Activated CD8-positive, alpha-beta T cell treated with anti-CD3 and anti-CD28 coated beads for 36 hours (primary cell): ENCODE data around the gene CPNE2. TPM values are rescaled to one million over a fixed set of nuclear protein-coding genes. Genes with fewer than 3 reads are reported as not detected.

Source experiments
- ATAC-seq: fragments of 200-7000 bp; cut with Tn5 transposase; one replicate; pipeline ENCODE4 v1.10.0; 2021; ENCODE audit warnings: mild to moderate bottlenecking, moderate library complexity
- CTCF ChIA-PET: fragments of 350-600 bp; sonication (Branson Sonifier 250); formaldehyde crosslinking; loops from one replicate; lab custom pipeline; 2021; ENCODE audit warnings: antibody characterized with exemption; lab: Charles Lee
- POLR2A ChIA-PET: fragments of 350-600 bp; sonication (Branson Sonifier 250); formaldehyde crosslinking; loops from one replicate; lab custom pipeline; 2021; ENCODE audit warnings: antibody characterized with exemption; lab: Charles Lee
- DNase-seq: peaks from one replicate; pipeline ENCODE4 v3.0.0-alpha.2; 2020
- H3K27ac Mint-ChIP-seq: one replicate; pipeline ENCODE4 v1.8.0; 2021; ENCODE audit warnings: mild to moderate bottlenecking, mixed read lengths
- H3K27me3 Mint-ChIP-seq: one replicate; pipeline ENCODE4 v1.8.0; 2021; ENCODE audit warnings: mixed read lengths
- H3K36me3 Mint-ChIP-seq: one replicate; pipeline ENCODE4 v1.8.0; 2021; ENCODE audit warnings: low read depth, mixed read lengths
- H3K4me1 Mint-ChIP-seq: one replicate; pipeline ENCODE4 v1.8.0; 2021; ENCODE audit warnings: low read depth, mixed read lengths
- H3K4me3 Mint-ChIP-seq: one replicate; pipeline ENCODE4 v1.8.0; 2021; ENCODE audit warnings: mild to moderate bottlenecking, moderate library complexity, mixed read lengths
- H3K9me3 Mint-ChIP-seq: one replicate; pipeline ENCODE4 v1.8.0; 2021; ENCODE audit warnings: mixed read lengths
- intact Hi-C: fragments of 100-400 bp; cut with micrococcal nuclease; formaldehyde crosslinking; loops from one replicate; pipeline ENCODE4 v1.10.0; 2022
- total RNA-seq, 2 experiments: library from RNA; stranded (reverse); gene quantifications; one replicate each; pipeline ENCODE4 v1.2.3, GENCODE V29; 2021
- TF ChIP-seq, protein P1 (sequence below): fragments of 200-600 bp; IDR thresholded peaks from one replicate; pipeline ENCODE4 v1.8.0; 2022; ENCODE audit warnings: antibody characterized with exemption, mild to moderate bottlenecking

The CPNE2 gene
- total RNA-seq, 2 experiments from 2014 or later = 18.6 to 20.6 TPM

DNA sequence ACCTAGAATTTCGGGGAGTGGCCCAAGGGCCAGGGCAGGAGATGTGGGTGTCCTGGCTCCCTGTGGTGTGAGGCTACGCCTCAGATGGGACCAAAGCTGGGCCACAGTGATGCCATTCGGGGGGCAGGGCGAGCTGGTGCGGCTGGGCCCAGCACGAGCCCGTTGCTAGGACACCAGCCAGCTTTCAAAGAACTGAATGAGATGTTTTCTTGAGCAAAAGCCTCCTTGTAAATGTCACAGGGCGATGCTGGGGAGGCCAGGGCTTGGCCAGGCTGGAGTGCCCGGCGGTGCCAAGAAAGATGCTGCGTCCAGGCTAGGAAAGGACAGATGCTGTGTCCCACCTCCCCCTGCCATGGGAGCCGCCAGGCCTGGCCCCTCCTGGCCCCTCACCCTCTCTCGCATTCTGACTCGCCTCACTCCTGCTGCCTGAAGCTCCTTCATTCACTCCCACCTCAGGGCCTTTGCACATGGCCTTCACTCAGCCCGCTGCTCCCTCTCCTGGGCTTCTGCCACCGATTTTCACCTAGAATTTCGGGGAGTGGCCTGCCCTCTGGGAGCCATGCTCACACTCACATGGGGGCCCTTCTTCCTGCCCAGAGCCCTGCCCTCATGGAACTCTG lies 39.1 kb downstream of the CPNE2 start:
- DNase-seq (peak; percentile 67), ATAC-seq (no peak)
- peak overlapping the region; percentile 72 for H3K4me3 Mint-ChIP-seq
- H3K27me3 Mint-ChIP-seq = no peaks in the 10 kb centered on the region
- no peaks in the 10 kb centered on the region for H3K9me3 Mint-ChIP-seq
- ChIA-PET POLR2A (interaction anchor here (1.1 to 1.7 kb wide), 3 partner anchors 11 to 47 kb away, joined by 3 to 5 read pairs (median 4); partner anchors contain the start of gene CPNE2), CTCF (interaction anchor here (0.9 to 2.2 kb wide), 2 partner anchors 20 to 47 kb away, joined by 3 to 10 read pairs; no protein-coding TSS in a partner anchor)
- H3K4me1 Mint-ChIP-seq = peaks cover 91% of the 10 kb centered on the region
- TF ChIP-seq, protein P1, sequence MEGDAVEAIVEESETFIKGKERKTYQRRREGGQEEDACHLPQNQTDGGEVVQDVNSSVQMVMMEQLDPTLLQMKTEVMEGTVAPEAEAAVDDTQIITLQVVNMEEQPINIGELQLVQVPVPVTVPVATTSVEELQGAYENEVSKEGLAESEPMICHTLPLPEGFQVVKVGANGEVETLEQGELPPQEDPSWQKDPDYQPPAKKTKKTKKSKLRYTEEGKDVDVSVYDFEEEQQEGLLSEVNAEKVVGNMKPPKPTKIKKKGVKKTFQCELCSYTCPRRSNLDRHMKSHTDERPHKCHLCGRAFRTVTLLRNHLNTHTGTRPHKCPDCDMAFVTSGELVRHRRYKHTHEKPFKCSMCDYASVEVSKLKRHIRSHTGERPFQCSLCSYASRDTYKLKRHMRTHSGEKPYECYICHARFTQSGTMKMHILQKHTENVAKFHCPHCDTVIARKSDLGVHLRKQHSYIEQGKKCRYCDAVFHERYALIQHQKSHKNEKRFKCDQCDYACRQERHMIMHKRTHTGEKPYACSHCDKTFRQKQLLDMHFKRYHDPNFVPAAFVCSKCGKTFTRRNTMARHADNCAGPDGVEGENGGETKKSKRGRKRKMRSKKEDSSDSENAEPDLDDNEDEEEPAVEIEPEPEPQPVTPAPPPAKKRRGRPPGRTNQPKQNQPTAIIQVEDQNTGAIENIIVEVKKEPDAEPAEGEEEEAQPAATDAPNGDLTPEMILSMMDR = no peak
- H3K27ac Mint-ChIP-seq = peak overlapping the region; percentile 91
- intact Hi-C loops = no loop called here
- no peaks in the 10 kb centered on the region for H3K36me3 Mint-ChIP-seq

DNA sequence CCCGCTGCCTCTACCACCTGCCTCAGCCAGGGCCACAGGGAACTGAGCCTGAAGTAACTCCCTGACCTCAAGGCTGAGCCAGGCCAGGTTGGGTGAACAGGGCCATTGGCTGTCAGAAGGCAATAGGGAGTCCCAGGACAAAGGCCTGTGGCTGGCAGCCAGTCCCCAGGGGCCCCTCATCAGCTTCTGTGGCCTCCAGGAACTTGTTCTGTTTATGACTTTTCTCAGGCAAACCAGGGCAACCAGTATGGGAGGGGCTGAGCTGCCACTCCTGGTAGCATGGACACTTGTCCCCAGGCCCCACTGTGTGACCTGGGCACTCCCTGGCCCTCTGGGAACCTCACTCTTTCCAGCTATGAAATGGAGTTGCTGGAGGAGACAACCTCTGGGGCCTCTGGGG lies 40.1 kb downstream of the CPNE2 start:
- ChIA-PET POLR2A (interaction anchor here (0.7 to 1.7 kb wide), 4 partner anchors 10 to 40 kb away, joined by 3 to 5 read pairs (median 4); partner anchors contain the start of gene CPNE2), CTCF (no interaction called here)
- no peaks in the 10 kb centered on the region for H3K36me3 Mint-ChIP-seq
- DNase-seq = peak; percentile 33
- TF ChIP-seq, protein P1 = no peak
- H3K9me3 Mint-ChIP-seq = no peaks in the 10 kb centered on the region
- no peak for ATAC-seq
- peak overlapping the region; percentile 91 for H3K27ac Mint-ChIP-seq
- intact Hi-C loops = no loop called here
- no peak overlapping the region for H3K4me3 Mint-ChIP-seq
- no peaks in the 10 kb centered on the region for H3K27me3 Mint-ChIP-seq
- peaks cover 81% of the 10 kb centered on the region for H3K4me1 Mint-ChIP-seq

DNA sequence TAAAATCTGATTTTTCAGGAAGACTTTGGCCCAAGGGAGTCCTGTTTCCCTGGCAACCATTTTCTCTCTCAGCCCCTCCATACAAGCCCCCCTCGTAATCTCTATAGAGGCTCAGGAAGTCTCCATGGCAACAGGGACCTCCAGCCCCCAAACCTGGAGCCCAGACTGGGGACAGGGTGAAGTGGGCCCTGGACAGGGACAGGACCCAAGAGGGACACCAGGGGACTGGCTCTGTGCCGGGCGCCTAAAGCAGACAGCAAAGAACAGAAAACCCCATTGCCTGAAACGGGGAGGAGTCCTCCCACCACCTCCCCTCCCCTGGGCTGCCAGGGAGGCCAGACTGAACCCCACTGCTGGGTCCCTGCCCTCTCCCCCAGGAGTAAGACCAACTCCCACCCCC lies 40.6 kb downstream of the CPNE2 start:
- Mint-ChIP-seq H3K27me3 (no peaks in the 10 kb centered on the region), H3K27ac (peak overlapping the region; percentile 91), H3K9me3 (no peaks in the 10 kb centered on the region), H3K36me3 (no peaks in the 10 kb centered on the region), H3K4me1 (peaks cover 76% of the 10 kb centered on the region), H3K4me3 (no peak overlapping the region)
- ATAC-seq (no peak), DNase-seq (no peak)
- intact Hi-C loops = no loop called here
- TF ChIP-seq, protein P1 = no peak
- ChIA-PET CTCF (interaction anchor here (1.6 kb wide), 1 partner anchor 169 kb away, joined by 4 read pairs; no protein-coding TSS in a partner anchor), POLR2A (interaction anchor here (0.7 to 1.8 kb wide), 3 partner anchors 10 to 329 kb away, joined by 3 to 6 read pairs (median 3); partner anchors contain the start of gene POLR2C)

DNA sequence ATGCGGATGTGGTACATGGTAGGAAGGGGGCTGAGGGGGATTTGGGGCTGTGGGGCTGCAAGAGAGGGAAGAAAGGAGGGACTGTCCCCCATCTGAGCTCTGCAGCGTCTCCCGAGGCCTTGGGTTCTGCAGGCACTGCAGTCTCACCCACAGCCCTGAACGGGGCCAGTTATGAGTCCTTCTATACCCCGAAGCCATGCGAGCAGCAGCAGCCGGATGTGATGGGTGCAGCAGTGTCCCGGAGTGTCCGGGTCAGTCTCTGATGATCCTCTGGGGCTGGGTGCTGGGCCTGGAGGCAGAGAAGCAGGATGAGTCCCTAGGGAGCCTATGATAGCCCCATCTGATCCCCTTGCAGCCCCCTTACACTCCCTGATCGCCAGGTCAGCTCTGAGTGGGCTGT lies 41.5 kb downstream of the CPNE2 start:
- Mint-ChIP-seq H3K27ac (peak overlapping the region; percentile 91), H3K36me3 (no peaks in the 10 kb centered on the region), H3K9me3 (no peaks in the 10 kb centered on the region), H3K4me3 (peak overlapping the region; percentile 54), H3K27me3 (no peaks in the 10 kb centered on the region), H3K4me1 (peaks cover 68% of the 10 kb centered on the region)
- intact Hi-C loops = no loop called here
- ATAC-seq (peak; percentile 60), DNase-seq (peak; percentile 71)
- ChIA-PET POLR2A (interaction anchor here (0.8 to 1.8 kb wide), 5 partner anchors 9 to 71 kb away, joined by 3 to 6 read pairs (median 3); no protein-coding TSS in a partner anchor), CTCF (interaction anchor here (1.3 to 1.8 kb wide), 4 partner anchors 10 to 169 kb away, joined by 3 to 6 read pairs (median 4); no protein-coding TSS in a partner anchor)
- TF ChIP-seq, protein P1 = no peak

DNA sequence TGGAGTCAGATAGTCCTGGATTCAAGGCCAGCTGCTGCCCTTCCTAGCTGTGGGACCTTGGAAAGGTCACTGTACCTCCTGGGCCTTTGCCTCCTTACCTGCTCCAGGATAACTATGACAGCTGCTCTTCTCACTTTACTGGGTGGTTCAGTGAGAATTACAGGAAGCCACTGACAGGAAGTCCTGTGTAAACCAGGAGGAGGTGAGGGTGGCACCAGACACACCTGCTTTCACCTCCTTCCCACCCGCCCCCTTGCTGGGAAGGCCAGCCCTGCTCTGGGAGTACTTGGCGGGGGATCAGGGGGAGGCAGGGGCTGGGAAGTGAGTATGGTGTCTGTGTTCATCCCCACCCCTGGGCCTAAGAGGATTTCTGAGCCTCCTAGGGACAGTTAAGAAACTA lies 42.6 kb downstream of the CPNE2 start:
- intact Hi-C loops = no loop called here
- CTCF ChIA-PET = interaction anchor here (1.3 to 1.8 kb wide), 4 partner anchors 11 to 51 kb away, joined by 3 to 10 read pairs (median 5); no protein-coding TSS in a partner anchor
- no peaks in the 10 kb centered on the region for H3K36me3 Mint-ChIP-seq
- no peaks in the 10 kb centered on the region for H3K27me3 Mint-ChIP-seq
- H3K9me3 Mint-ChIP-seq = no peaks in the 10 kb centered on the region
- peak overlapping the region; percentile 54 for H3K4me3 Mint-ChIP-seq
- ATAC-seq = peak; percentile 27
- TF ChIP-seq, protein P1 = no peak
- peak; percentile 33 for DNase-seq
- POLR2A ChIA-PET = interaction anchor here (0.7 to 2.6 kb wide), 7 partner anchors 8 to 70 kb away, joined by 3 to 6 read pairs (median 3); no protein-coding TSS in a partner anchor
- H3K27ac Mint-ChIP-seq = peak overlapping the region; percentile 91
- peaks cover 59% of the 10 kb centered on the region for H3K4me1 Mint-ChIP-seq
